ENCODE data around the gene SLC20A1. TPM values are rescaled to one million over a fixed set of nuclear protein-coding genes. Genes with fewer than 3 reads are reported as not detected.
"Not testable (repeated sequence)": the region's sequence is repeated elsewhere in the genome, so short reads cannot be mapped to it uniquely, and the experiment has no call there.

SLC20A1 gene
- total RNA-seq, 1 experiment from 2014 or later, result 123 TPM

DNA sequence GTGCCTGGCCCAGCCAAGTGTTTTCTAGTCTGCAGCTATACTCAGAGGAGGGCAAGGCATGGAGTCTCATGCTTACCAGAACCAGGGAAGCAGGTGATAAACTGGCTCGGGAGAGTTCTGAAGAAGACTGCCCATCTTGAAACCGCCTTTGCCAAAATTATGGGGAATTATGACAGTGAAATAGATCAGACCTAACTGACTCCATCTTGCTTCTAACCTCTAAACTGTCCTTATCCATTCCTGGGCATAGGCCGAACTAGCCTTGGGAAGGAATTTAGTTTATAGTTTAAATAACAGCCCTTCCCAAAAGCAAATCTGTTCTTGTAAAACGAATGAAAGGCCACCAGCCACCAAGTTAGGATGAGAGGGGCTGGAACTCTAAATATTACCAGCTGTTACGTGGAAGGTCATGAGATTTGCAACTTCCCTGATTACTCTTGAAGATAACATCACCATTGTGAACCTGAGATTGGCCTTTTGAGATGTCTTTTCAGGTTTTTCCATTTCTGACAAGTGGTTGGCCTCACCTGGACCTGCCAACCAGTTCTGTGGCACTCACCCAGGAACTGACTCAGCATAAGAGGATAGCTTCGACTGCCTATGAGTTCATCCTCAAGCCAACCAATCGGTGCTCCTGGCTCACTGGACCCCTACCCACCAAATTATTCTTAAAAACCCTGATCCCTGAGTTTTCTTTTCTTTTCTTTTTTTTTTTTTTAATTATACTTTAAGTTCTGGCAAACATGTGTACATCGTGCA, 37.9 kb upstream of the SLC20A1 start:
- Histone ChIP-seq H2AK5ac (ENCODE audit: insufficient read length, low read length) (no peak overlapping the region), H2BK5ac (ENCODE audit: insufficient read length, low read length) (no peak overlapping the region), H2AFZ (ENCODE audit: low read length) (no peak overlapping the region), H4K5ac (ENCODE audit: insufficient read length, low read depth, low read length) (no peak overlapping the region), H4K8ac (replicated peaks; ENCODE audit: insufficient read length, low read depth, low read length) (no peak overlapping the region), H3K27ac (ENCODE audit: insufficient read length, low read depth, low read length) (no peak overlapping the region), H3K79me2 (ENCODE audit: insufficient read depth, low read length) (no peaks in the 10 kb centered on the region), H3K4me1 (ENCODE audit: insufficient read depth, low read length) (no peaks in the 10 kb centered on the region), H4K91ac (ENCODE audit: insufficient read length, low read depth, low read length) (no peak overlapping the region), H3K23me2 (ENCODE audit: insufficient read length, low read depth, low read length, poor library complexity, severe bottlenecking) (no peaks in the 10 kb centered on the region), H2BK12ac (ENCODE audit: insufficient read length, low read depth, low read length) (no peak overlapping the region), H3K9ac (ENCODE audit: extremely low read depth, insufficient read length, low read length) (no peak overlapping the region), H2BK15ac (ENCODE audit: low read depth, low read length) (no peak overlapping the region), H3K9me3 (ENCODE audit: control insufficient read depth, low read depth, low read length) (no peaks in the 10 kb centered on the region), H4K20me1 (ENCODE audit: control insufficient read depth, insufficient read depth, insufficient read length) (no peaks in the 10 kb centered on the region), H3K4ac (ENCODE audit: low read depth, low read length) (no peak overlapping the region), H2BK120ac (ENCODE audit: low read depth, low read length, poor library complexity, severe bottlenecking) (no peak overlapping the region), H3K4me2 (ENCODE audit: insufficient read depth, insufficient read length, low read length) (no peak overlapping the region), H2BK20ac (ENCODE audit: low read depth, low read length, poor library complexity, severe bottlenecking) (no peak overlapping the region), H3T11ph (ENCODE audit: low read length) (no peak overlapping the region), H3K14ac (ENCODE audit: insufficient read depth, low read length) (no peak overlapping the region), H3K23ac (ENCODE audit: insufficient read length, low read depth, low read length) (no peak overlapping the region), H3K18ac (ENCODE audit: insufficient read length, low read depth, low read length) (no peak overlapping the region), H3K79me1 (ENCODE audit: insufficient read depth, low read depth, low read length, poor library complexity, severe bottlenecking) (no peaks in the 10 kb centered on the region), H3K27me3 (ENCODE audit: insufficient read depth, low read length) (no peaks in the 10 kb centered on the region), H3K56ac (ENCODE audit: insufficient read length, low read depth, low read length) (no peak overlapping the region)
- Mint-ChIP-seq H3K27me3 (ENCODE audit: low read depth) (peaks cover 11% of the 10 kb centered on the region; the same call in 1 of the 2 replicates), H3K36me3 (ENCODE audit: insufficient read depth in 1 of 3, low read depth in 3 of 3) (no peaks in the 10 kb centered on the region), H3K4me1 (no peaks in the 10 kb centered on the region), H3K4me3 (no peak overlapping the region), H3K27ac (no peak overlapping the region), H3K9me3 (peaks cover 14 to 19% of the 10 kb centered on the region in 2 experiments; a peak in 3 of 5 replicates)
- DNase-seq, result no peak
- TF ChIP-seq, protein P1, sequence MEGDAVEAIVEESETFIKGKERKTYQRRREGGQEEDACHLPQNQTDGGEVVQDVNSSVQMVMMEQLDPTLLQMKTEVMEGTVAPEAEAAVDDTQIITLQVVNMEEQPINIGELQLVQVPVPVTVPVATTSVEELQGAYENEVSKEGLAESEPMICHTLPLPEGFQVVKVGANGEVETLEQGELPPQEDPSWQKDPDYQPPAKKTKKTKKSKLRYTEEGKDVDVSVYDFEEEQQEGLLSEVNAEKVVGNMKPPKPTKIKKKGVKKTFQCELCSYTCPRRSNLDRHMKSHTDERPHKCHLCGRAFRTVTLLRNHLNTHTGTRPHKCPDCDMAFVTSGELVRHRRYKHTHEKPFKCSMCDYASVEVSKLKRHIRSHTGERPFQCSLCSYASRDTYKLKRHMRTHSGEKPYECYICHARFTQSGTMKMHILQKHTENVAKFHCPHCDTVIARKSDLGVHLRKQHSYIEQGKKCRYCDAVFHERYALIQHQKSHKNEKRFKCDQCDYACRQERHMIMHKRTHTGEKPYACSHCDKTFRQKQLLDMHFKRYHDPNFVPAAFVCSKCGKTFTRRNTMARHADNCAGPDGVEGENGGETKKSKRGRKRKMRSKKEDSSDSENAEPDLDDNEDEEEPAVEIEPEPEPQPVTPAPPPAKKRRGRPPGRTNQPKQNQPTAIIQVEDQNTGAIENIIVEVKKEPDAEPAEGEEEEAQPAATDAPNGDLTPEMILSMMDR (conservative IDR thresholded peaks at IDR 0.05), result no peak
- no CpG with 5 or more reads among the region's 8 CpGs for WGBS (ENCODE audit: extremely low coverage, insufficient read length, low lambda C conversion rate)

DNA sequence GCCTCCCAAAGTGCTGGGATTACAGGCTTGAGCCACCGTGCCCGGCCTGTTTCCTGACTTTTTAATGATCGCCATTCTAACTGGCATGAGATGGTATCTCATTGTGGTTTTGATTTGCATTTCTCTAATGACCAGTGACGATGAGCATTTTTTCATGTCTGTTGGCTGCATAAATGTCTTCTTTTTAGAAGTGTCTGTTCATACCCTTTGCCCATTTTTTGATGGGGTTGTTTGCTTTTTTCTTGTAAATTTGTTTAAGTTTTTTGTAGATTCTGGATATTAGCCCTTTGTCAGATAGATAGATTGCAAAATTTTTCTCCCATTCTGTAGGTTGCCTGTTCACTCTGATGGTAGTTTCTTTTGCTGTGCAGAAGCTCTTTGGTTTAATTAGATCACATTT, 36.4 kb upstream of the SLC20A1 start:
- H3K79me2 ChIP-seq (ENCODE audit: insufficient read depth, low read length); H3K36me3 Mint-ChIP-seq (ENCODE audit: insufficient read depth in 1 of 3, low read depth in 3 of 3); H3K4ac ChIP-seq (ENCODE audit: low read depth, low read length); H2BK12ac ChIP-seq (ENCODE audit: insufficient read length, low read depth, low read length); H2BK20ac ChIP-seq (ENCODE audit: low read depth, low read length, poor library complexity, severe bottlenecking); H2AFZ ChIP-seq (ENCODE audit: low read length); H3K18ac ChIP-seq (ENCODE audit: insufficient read length, low read depth, low read length); H3K9ac ChIP-seq (ENCODE audit: extremely low read depth, insufficient read length, low read length); H2BK5ac ChIP-seq (ENCODE audit: insufficient read length, low read length); H2BK15ac ChIP-seq (ENCODE audit: low read depth, low read length); H2BK120ac ChIP-seq (ENCODE audit: low read depth, low read length, poor library complexity, severe bottlenecking); H3T11ph ChIP-seq (ENCODE audit: low read length); H3K27ac ChIP-seq (ENCODE audit: insufficient read length, low read depth, low read length); H4K8ac ChIP-seq (replicated peaks; ENCODE audit: insufficient read length, low read depth, low read length); DNase-seq; H4K5ac ChIP-seq (ENCODE audit: insufficient read length, low read depth, low read length); H3K27me3 ChIP-seq (ENCODE audit: insufficient read depth, low read length); H4K91ac ChIP-seq (ENCODE audit: insufficient read length, low read depth, low read length); H3K23me2 ChIP-seq (ENCODE audit: insufficient read length, low read depth, low read length, poor library complexity, severe bottlenecking); H3K27ac Mint-ChIP-seq; H3K23ac ChIP-seq (ENCODE audit: insufficient read length, low read depth, low read length); H3K9me3 ChIP-seq (ENCODE audit: control insufficient read depth, low read depth, low read length); H3K79me1 ChIP-seq (ENCODE audit: insufficient read depth, low read depth, low read length, poor library complexity, severe bottlenecking); H4K20me1 ChIP-seq (ENCODE audit: control insufficient read depth, insufficient read depth, insufficient read length); H3K14ac ChIP-seq (ENCODE audit: insufficient read depth, low read length); H3K4me3 Mint-ChIP-seq; H2AK5ac ChIP-seq (ENCODE audit: insufficient read length, low read length); H3K4me1 ChIP-seq (ENCODE audit: insufficient read depth, low read length); H3K56ac ChIP-seq (ENCODE audit: insufficient read length, low read depth, low read length); H3K4me2 ChIP-seq (ENCODE audit: insufficient read depth, insufficient read length, low read length): not testable (repeated sequence)
- Mint-ChIP-seq H3K4me1 (peaks cover 7 to 11% of the 10 kb centered on the region in 2 experiments; a peak in 2 of 4 replicates), H3K9me3 (peaks cover 14 to 19% of the 10 kb centered on the region in 2 experiments; a peak in 3 of 5 replicates), H3K27me3 (ENCODE audit: low read depth) (peaks cover 11% of the 10 kb centered on the region; the same call in 1 of the 2 replicates)
- WGBS (ENCODE audit: extremely low coverage, insufficient read length, low lambda C conversion rate), result no CpG with 5 or more reads among the region's 4 CpGs

Data from H9 (cell line).